ENCODE data around the gene MRTFB. TPM values are rescaled to one million over a fixed set of nuclear protein-coding genes. Genes with fewer than 3 reads are reported as not detected.
"Not testable (repeated sequence)": the region's sequence is repeated elsewhere in the genome, so short reads cannot be mapped to it uniquely, and the experiment has no call there.

Gene MRTFB
- 3.7 and 4.4 TPM in 2 replicates for total RNA-seq

GRCh38 chr16:14070877-14071575 lies at the start of gene MRTFB:
Gene MRTFB, plus strand, starts transcription at chr16:14071319. Its CDS starts 69,288 bp downstream, at chr16:14140607.
- peak; percentile 61 to 76 for DNase-seq (ENCODE audit: low read depth in 2 of 2)

- not testable (repeated sequence) for DNase-seq (ENCODE audit: low read depth in 2 of 2)
Measured at GRCh38 chr16:14023526-14023925, 47.6 kb upstream of the MRTFB start.

DNA sequence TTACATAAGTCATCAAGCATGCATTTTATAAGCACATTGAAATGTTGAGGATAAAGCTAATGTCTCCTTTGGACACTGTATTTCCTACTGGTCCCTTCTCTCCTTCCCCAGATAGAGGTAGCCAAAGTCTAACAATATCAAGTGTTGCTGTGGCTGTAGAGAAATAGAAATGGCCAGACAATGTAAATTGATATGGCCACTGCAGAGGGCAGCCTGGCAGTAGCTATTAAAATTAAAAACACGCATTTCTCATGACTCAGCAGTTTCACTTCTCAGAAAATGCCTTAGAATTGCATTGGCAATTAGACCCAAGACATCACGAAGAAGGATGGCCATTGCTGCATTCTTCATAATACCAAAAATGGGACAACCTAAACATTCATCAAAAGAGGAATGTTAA lies 46.8 kb upstream of the MRTFB start:
- peak in 1 of 2 donors; percentile 21 for DNase-seq (ENCODE audit: low read depth in 2 of 2)

DNA sequence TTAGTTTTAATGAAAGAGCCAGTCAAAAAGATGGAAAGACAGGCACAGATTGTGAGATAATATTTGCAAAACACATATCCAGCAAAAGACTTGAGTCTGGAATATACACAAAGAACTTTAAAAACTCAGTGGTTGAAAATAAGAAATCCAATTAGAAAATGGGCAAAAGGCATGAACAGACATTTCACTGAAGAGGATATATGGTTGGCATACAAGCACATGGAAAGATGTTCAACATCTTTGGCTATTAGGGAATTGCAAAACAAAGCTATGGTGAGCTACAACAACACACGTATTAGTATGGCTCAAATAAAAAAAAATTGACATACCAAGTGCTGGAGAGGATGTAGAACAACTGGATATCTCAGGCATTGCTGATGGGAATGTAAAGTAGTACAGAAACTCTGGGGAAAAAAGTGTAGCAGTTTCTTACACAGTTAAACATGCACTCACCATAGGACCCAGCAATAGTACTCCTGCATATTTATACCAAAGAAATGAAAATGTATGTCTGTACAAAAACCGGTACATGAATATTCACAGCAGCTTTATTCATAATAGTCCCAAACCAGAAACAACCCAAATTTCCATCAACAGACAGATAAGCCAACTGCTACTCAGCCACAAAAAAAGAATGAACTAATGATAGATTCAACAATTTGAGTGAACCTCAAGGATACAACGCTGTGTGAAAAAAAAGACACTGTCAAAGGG lies 44.4 kb upstream of the MRTFB start:
- DNase-seq (ENCODE audit: low read depth in 2 of 2) = no peak

- DNase-seq (ENCODE audit: low read depth in 2 of 2) = no peak
Measured at GRCh38 chr16:14028202-14028601, 42.9 kb upstream of the MRTFB start.

- no peak for DNase-seq (ENCODE audit: low read depth in 2 of 2)
Measured at GRCh38 chr16:14029658-14030057, 41.5 kb upstream of the MRTFB start.

- DNase-seq (ENCODE audit: low read depth in 2 of 2) = no peak
Measured at GRCh38 chr16:14035092-14035491, 36.0 kb upstream of the MRTFB start.

DNA sequence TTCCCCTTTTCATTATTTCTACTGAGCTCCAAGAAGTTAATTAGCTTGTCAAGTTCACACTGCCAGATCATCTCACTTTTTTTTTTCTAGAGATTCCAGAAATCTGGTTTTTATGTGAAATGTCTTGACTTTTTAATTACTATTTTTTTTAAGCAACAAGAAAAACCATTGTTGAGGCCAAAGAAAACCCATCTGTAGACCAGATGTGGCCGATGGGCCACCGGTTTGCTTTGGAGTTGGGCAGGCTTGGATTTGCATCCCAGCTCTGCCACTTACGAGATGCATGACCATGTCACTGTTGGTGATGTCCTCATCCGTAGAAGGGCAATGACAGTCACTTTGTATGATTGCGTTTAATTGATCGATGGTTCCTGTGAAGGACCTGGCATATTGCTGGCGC lies 34.2 kb upstream of the MRTFB start:
- DNase-seq (ENCODE audit: low read depth in 2 of 2) = no peak

GRCh38 chr16:14037960-14038359 lies 33.2 kb upstream of the MRTFB start:
- DNase-seq (ENCODE audit: low read depth in 2 of 2) = no peak

DNA sequence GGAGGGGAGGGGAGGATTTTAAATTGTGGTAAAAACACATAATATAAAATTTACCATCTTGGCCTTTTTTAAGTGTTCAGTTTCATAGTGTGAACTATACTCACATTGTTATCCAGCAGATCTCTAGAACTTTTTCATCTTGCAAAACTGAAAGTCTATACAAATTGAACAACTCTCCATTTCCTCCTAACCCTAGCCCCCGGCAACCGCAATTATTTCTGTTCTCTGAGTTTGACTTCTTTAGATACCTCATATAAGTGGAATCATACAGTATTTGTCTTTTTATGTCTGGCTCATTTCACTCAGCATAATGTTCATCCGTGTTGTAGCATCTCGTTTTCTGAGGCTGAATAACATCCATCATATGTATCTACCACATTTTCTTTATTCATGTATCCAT lies 30.0 kb upstream of the MRTFB start:
- DNase-seq (ENCODE audit: low read depth in 2 of 2) = no peak

- peak in 1 of 2 donors; percentile 83 for DNase-seq (ENCODE audit: low read depth in 2 of 2)
Measured at GRCh38 chr16:14042706-14043105, 28.4 kb upstream of the MRTFB start.

DNA sequence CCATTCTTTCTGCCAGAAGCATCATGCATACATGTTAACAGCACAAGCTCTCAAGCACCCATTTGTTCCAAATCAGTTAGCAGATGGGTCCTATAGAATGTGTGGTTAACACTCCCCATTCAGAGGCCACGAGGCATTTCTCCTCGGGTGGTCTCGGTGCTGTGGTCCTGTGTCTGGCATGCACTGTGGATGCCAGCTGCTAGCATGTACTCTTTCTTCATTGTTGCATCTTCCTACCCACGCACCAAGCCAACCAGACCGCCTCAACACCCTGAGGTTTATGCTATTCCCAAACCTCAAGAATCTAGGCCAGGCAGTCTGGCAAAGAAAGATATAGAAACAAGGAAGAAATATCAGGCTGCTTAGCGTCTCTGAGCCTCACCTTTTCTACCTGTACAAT lies 27.8 kb upstream of the MRTFB start:
- DNase-seq (ENCODE audit: low read depth in 2 of 2) = no peak

GRCh38 chr16:14043793-14044192 lies 27.3 kb upstream of the MRTFB start:
- DNase-seq (ENCODE audit: low read depth in 2 of 2) = no peak

DNA sequence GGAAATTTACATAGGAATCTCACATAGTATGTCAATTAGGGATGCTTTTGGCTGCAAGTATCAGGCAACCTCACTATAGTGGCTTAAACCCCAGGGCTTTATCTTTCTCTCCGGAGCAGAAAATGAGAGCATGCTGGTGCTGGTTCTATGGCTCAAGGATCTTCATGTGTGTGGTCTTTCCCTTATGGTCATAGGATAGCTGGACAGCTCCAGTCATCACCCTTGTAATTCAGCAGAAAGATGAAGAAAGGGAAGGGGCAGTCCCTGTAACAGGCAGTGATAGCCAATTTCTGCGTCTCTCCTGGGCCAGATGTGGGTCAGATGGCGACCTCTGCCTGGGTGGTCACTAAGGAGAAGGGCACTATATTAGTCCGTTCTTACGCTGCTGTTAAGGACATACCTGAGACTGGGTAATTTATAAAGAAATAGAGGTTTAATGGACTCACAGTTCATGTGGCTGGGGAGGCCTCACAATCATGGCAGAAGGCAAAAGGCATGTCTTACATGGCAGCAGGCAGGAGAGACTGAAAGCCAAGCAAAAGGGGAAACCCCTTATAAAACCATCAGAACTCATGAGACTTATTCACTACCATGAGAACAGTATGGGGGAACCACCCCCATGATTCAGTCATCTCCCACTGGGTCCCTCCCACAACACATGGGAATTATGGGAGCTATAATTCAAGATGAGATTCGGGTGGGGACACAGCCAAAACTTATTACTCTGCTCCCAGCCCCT lies 23.8 kb upstream of the MRTFB start:
- DNase-seq (ENCODE audit: low read depth in 2 of 2) = not testable (repeated sequence)

- peak in 1 of 2 donors; percentile 53 for DNase-seq (ENCODE audit: low read depth in 2 of 2)
Measured at GRCh38 chr16:14050291-14051027, 20.7 kb upstream of the MRTFB start.

- no peak for DNase-seq (ENCODE audit: low read depth in 2 of 2)
Measured at GRCh38 chr16:14051103-14051729, 19.9 kb upstream of the MRTFB start.

DNA sequence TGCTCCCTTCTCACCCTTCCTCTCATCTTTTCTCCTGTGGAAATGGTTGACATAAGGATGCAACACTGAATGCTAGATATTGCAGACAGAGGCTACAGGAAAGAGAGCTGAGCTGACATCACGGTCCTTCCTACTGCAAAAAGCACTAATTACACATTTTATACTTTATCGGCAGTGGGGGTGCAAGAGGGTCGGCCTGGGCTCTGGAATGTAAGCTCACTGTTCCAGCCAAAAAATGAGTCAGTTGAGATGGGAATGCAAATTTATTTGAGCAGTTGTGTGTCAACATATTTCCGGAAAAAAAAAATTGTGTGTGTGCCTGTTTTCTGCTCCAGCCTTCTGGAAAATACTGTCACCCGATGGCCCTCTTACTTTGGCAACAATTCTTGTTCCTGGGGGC lies 14.1 kb upstream of the MRTFB start:
- peak in 1 of 2 donors; percentile 82 for DNase-seq (ENCODE audit: low read depth in 2 of 2)

GRCh38 chr16:14057878-14058382 lies 13.2 kb upstream of the MRTFB start:
- peak in 1 of 2 donors; percentile 86 for DNase-seq (ENCODE audit: low read depth in 2 of 2)

- DNase-seq (ENCODE audit: low read depth in 2 of 2) = no peak
Measured at GRCh38 chr16:14061732-14062259, 9.3 kb upstream of the MRTFB start.

DNA sequence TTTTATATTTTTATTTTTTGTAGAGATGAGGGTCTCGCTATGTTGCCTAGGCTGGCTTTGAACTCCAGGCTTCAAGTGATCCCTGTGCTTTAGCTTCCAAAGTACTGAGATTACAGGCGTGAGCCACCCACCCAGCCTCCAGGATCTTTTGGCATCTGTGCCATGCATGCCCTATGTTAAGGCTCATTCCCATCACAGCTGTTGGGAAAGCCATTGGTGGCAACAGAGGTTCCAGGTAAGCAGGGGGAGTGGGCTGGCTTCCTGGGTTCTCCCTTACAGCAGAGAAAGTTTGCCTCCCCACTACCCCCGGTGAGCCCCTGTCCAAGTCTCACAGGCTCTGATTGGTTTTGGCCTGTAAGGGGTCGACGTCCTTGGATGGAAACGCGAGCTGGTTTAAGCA lies 8.9 kb upstream of the MRTFB start:
- no peak for DNase-seq (ENCODE audit: low read depth in 2 of 2)
